Activated CD4-positive, alpha-beta T cell treated with anti-CD3 and anti-CD28 coated beads for 1 hour (primary cell): Measurements from ENCODE around the gene SEC61A1.

ENCODE experiments used
- DNase-seq: peaks from one replicate; pipeline ENCODE4 v3.0.0-alpha.2; 2020

Gene SEC61A1

GRCh38 chr3:128051837-128052594 is at the start of gene SEC61A1:
SEC61A1 (plus strand) TSS chr3:128052437; CDS start chr3:128052553, 116 bp downstream.
- DNase-seq = peak; percentile 94

DNA sequence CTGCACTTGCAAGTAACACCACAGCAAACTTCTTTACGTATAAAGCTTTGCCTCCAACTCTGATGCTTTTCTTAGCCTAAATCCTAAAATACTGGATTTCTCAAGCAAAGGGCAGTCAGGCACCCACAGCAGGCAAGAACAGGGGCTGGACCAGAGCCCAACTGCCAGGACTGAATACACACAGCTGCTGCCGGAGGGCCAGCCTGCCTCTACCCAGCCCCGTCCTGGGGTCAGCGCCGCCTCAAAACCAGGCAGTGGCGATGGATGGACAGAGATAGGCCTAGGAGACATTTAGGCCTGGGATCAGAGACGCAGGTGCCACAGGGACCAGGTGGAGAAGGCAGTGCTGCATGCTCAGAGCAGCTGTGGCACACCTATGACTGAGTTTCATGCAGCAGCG is 47.6 kb upstream of the SEC61A1 start:
- no peak for DNase-seq

DNA sequence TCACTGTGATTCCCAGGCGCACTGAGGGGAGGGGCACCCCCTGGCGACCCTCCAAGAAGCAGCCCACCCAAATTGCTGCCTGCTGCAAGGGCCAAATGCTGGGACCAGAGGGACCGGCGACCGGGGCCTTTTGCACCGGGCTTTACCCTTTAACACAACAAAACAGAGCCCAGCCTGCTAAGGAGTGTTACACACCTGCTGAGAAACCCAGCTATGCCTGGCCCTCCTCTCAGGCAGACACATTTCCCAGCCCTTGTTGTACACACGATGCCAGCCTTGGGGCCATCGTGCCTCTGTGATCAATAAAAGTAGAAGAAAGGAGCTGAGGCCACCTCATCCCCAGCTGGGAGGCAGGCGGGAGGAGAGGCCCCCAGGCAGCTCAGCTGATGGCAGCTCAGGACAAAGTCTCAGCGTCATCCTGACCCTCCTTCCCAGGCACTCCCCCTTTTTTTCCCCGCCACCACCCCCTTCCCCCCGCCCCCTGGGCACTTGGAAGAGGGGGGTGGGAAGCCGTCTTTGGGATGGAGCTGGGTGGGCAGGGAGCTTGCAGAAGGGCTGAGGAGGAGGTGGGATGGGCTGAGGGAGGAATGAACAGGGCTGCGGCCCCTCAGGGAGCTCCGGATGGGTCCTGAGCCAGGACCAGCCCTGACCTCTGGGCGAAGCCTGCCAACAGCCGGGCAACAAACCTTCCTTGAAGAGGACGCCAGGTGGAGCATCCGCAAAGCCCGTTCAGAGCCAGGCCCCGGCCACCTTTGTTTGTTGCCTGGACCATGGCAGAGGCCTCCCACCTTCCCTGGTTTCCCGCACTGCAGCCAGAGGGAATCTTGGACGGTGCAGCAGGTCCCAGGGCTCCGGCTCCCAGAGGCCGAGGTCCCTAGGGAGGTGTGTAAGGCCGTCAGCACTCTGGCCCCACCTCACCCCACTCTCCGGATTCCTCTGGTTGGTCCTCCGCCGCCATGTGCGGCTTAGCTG is 45.9 kb upstream of the SEC61A1 start:
- no peak for DNase-seq

- DNase-seq = no peak
These were observed 45.2 kb upstream of the SEC61A1 start for GRCh38 chr3:128007033-128007424.

DNA sequence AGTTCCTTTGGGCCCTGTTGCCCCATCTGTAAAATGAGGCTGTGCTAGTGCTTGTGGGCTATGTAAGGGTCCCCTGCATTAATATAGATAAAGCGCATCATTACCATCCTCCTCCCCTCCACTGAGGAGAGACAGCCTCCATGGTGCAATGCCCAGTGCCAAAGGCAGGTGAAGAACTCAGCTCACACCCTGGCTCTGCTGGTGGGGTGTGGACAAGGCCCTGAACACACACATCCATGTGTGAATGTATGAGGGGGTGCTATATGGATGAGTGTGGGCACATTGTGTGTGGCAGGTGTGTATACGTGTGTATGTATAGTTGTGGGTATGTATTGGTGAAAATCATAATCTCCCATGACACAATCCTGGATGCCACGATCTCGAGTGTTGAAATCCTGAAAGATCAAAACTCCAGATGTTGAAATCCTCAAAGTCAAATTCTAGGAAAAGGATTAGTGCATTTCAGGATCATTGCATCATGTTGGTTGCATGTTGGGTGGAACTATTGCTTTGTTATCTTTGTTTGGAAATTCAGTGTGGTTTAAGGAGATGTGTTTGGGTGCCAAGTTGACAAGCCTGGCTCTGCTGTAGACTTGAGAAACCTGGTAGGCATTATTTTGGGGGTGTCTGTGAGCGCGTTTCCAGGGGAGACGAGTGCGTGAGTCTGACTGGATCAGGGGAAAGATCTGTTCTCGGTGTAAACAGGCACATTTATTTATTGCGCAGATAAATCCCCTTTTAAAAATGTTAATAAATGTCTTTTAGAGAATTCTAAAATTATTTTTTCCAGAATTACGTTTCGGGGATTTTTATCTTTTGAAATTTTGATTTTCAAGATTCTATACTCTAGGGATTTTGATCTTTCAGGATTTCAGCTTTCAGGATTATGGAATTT is 42.0 kb upstream of the SEC61A1 start:
- DNase-seq = no peak

- DNase-seq = no peak
These were observed 41.1 kb upstream of the SEC61A1 start for GRCh38 chr3:128011140-128011539.

DNA sequence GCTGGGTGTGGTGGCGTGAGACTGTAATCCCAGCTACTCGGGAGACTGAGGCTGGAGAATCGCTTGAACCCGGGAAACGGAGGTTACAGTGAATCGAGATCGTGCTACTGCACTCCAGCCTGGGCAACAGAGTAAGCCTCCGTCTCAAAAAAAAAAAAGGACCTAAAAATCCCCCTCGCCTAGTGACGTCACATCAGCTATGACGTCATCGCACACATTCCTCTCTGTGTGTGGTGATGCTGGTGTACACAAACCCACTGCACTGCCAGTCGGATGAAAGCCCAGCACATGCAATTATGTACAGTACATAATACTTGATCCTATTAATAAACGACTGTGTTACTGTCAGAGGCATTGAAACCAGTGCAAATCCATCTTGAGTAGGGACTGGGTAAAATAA is 40.2 kb upstream of the SEC61A1 start:
- no peak for DNase-seq

GRCh38 chr3:128014548-128014947 is 37.7 kb upstream of the SEC61A1 start:
- DNase-seq = no peak

DNA sequence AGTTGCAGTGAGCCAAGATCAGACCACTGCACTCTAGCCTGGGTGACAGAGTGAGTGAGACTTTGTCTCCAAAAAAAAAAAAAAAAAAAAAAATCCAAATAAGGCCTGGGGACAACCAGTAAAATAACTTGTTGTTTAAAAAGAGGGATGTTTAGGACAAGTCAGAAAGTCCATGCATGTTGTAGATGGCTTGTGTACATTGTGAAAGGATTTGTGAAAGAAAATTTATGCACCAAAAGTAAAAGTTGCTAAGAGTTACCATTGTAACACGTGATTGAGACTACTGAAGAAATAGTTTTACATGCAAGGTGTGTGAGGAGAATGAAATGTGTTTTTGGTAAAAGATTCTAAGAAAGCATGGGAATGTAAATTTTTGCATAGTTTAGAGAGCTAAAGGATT is 35.7 kb upstream of the SEC61A1 start:
- no peak for DNase-seq

GRCh38 chr3:128021768-128022372 is 30.4 kb upstream of the SEC61A1 start:
- no peak for DNase-seq

DNA sequence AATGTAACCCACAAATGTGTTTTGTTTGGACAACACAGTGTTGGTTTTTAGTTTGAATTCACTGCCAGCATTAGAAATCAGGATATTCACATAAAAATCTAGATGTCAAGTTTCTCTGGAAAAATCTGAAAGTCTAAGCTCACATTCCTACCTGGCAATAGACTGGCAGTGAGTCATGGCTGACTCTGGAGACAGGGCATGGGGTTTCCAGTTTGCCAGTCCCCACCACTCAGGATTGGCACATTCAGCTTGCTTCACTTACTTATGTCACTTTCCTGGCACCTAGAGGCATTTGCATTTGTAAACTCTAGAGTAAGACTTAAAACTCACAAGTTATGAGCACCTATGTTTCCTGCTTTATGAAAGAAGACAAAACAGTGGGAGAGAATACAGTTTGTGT is 19.1 kb upstream of the SEC61A1 start:
- DNase-seq = no peak

DNA sequence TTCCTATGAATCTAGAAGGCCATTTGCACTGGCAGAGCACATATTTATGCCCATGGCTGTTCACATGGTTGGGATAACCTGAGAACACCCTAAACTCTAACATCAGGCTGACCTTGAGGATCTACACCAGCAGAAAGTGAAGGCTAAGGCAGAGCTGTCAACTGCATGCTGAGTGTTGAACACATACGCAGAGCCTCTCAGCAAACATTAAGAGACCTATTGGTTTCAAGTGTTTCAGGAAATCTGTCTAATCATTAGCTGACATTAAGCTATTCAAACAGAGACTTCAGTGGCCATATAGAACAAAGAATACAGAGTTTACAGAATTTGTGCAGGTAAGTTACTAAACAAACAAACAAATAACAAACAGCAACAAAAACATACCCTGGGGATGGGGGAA is 16.1 kb upstream of the SEC61A1 start:
- DNase-seq = no peak

GRCh38 chr3:128040041-128040440 is 12.2 kb upstream of the SEC61A1 start:
- DNase-seq = no peak

- DNase-seq = no peak
These were observed 11.6 kb upstream of the SEC61A1 start for GRCh38 chr3:128040660-128041059.

GRCh38 chr3:128041344-128041743 is 10.9 kb upstream of the SEC61A1 start:
- DNase-seq = no peak

DNA sequence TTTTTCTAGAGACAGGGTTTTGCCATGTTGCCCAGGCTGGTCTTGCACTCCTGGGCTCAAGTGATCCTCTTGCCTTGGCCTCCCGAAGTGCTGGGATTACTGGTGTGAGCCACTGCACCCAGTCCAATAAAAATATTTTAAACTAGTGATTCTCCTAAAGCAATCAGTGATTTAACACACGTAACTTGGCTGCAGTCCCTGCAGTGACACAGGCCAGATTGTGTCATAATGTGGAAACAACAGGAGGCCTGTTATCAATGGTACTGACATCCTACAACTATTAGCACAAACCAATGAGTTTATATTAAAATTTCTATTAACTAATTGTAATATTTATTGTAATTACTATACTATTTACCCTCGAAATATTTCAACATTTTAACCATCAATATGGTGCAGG is 1.6 kb upstream of the SEC61A1 start:
- no peak for DNase-seq

DNA sequence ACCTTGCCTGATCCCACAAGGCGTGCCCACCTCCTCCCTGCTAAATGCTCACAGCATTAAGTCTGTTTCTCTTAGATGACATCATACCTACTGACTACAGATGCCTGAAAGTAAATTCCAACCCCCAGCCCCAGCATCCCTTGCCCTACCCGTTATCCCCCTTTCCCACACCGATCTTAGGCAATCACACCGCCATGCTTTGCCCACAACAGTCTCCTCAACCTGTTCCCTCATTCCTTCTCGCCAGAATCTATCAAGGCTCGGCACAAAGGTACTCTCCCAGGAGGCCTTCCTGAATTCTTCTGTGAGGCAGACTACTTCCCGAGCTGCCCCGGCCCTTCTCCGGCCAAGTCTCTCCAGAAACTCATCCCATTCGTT is 789 bp upstream of the SEC61A1 start:
- no peak for DNase-seq

DNA sequence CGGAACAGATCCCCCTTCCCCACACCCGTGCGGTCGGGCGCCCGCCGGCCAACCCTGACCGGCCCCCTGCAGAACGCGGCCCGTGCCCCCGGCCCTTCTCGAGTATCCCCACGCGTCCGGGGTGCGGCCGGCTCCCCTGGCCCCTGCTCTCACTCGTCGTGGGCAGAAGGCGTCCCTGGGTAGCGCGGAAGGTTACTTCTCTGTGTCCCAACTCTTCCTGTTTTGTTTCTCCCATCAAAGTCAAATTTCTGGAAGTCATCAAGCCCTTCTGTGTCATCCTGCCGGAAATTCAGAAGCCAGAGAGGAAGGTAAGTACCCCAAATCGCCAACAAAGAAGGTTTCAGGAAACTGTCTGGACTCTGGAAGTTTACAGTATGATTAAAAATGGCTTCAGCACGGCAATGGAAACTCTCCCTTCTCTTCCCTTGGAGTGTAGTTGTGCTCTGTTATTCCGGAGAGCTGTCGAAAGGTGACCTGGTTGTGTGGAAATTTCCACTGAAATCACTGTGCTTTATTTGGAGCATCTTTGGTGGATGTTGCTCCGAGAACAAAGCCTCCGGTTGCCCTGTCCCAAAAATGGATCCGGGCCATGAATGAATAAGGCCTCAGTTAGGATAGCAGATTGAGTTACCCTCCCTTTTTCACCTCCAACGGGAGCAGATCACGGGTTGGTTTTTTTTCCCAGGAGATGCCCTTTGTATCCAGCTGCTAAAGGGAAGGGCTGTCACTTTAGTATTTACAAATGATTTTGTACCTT is 536 bp downstream of the SEC61A1 start:
- no peak for DNase-seq

GRCh38 chr3:128053614-128054013 is 1.4 kb downstream of the SEC61A1 start:
- no peak for DNase-seq

GRCh38 chr3:128054367-128054766 is 2.1 kb downstream of the SEC61A1 start:
- no peak for DNase-seq

- no peak for DNase-seq
These were observed 4.0 kb downstream of the SEC61A1 start for GRCh38 chr3:128056258-128056657.
